Trophoblast cell (in vitro differentiated cells and primary cell): Measurements from ENCODE around the gene CLEC4D.

Experiments used
- DNase-seq, 2 donors: peaks; one replicate each; pipeline ENCODE4 v3.0.0-alpha.2; 2016
- H2AFZ ChIP-seq: 2 replicates; pipeline ENCODE4 v1.6.1; 2013; ENCODE audit warnings: low read length, moderate library complexity, mild to moderate bottlenecking; ENCODE audit not compliant: insufficient read depth, poor library complexity
- H2AK5ac ChIP-seq: 2 replicates; pipeline ENCODE4 v1.6.1; 2013; ENCODE audit warnings: mild to moderate bottlenecking, low read length
- H2BK120ac ChIP-seq: 2 replicates; pipeline ENCODE4 v1.6.1; 2013; ENCODE audit warnings: low read length, mild to moderate bottlenecking, moderate library complexity; ENCODE audit not compliant: insufficient read depth, poor library complexity
- H2BK12ac ChIP-seq: 2 replicates; pipeline ENCODE4 v1.6.1; 2013; ENCODE audit warnings: mild to moderate bottlenecking, low read length, moderate library complexity
- H2BK5ac ChIP-seq: 2 replicates; pipeline ENCODE4 v1.6.1; 2013; ENCODE audit warnings: low read length, low read depth, moderate library complexity, mild to moderate bottlenecking; ENCODE audit not compliant: poor library complexity
- H3K14ac ChIP-seq: 2 replicates; pipeline ENCODE4 v1.6.1; 2013; ENCODE audit warnings: mild to moderate bottlenecking, low read length
- H3K18ac ChIP-seq: 2 replicates; pipeline ENCODE4 v1.6.1; 2013; ENCODE audit warnings: mild to moderate bottlenecking, low read length
- H3K23ac ChIP-seq: 2 replicates; pipeline ENCODE4 v1.6.1; 2013; ENCODE audit warnings: low read length
- H3K27ac ChIP-seq: 2 replicates; pipeline ENCODE4 v1.5.1; 2013; ENCODE audit warnings: low read depth, mild to moderate bottlenecking, inconsistent platforms, low read length, moderate library complexity
- H3K27me3 ChIP-seq: 2 replicates; pipeline ENCODE4 v1.6.1; 2013; ENCODE audit warnings: inconsistent platforms, mild to moderate bottlenecking, low read length, moderate library complexity; ENCODE audit not compliant: insufficient read depth
- H3K36me3 ChIP-seq, 2 experiments: 1 replicate in 1 of 2; 2 replicates in 1 of 2; pipeline ENCODE4 v1.6.1; 2013; ENCODE audit warnings: low read length in 2 of 2, mild to moderate bottlenecking in 2 of 2, moderate library complexity in 1 of 2; ENCODE audit not compliant: insufficient read depth in 2 of 2, control insufficient read depth in 1 of 2
- H3K4ac ChIP-seq: 2 replicates; pipeline ENCODE4 v1.6.1; 2013; ENCODE audit warnings: low read depth, mild to moderate bottlenecking, low read length, moderate library complexity
- H3K4me1 ChIP-seq, 2 experiments: 1 replicate in 1 of 2; 2 replicates in 1 of 2; pipeline ENCODE4 v1.6.1; 2013; ENCODE audit warnings: low read length in 2 of 2, mild to moderate bottlenecking in 2 of 2, moderate library complexity in 1 of 2; ENCODE audit not compliant: insufficient read depth in 2 of 2, control insufficient read depth in 1 of 2
- H3K4me2 ChIP-seq: 2 replicates; pipeline ENCODE4 v1.6.1; 2013; ENCODE audit warnings: inconsistent platforms, mild to moderate bottlenecking, low read length, moderate library complexity
- H3K4me3 ChIP-seq: 2 replicates; pipeline ENCODE4 v1.5.1; 2013; ENCODE audit warnings: mild to moderate bottlenecking, low read depth, low read length, inconsistent platforms
- H3K79me1 ChIP-seq: one replicate; pipeline ENCODE4 v1.6.1; 2013; ENCODE audit warnings: low read length
- H3K79me2 ChIP-seq: 2 replicates; pipeline ENCODE4 v1.6.1; 2013; ENCODE audit warnings: low read length, mild to moderate bottlenecking; ENCODE audit not compliant: control insufficient read depth, insufficient read depth, poor library complexity
- H3K9ac ChIP-seq: 2 replicates; pipeline ENCODE4 v1.6.1; 2013; ENCODE audit warnings: mild to moderate bottlenecking, low read length
- H3K9me3 ChIP-seq: 2 replicates; pipeline ENCODE4 v1.6.1; 2013; ENCODE audit warnings: low read depth, mild to moderate bottlenecking, control low read depth, inconsistent platforms, low read length; ENCODE audit not compliant: insufficient read depth
- H4K12ac ChIP-seq: 2 replicates; pipeline ENCODE4 v1.6.1; 2013; ENCODE audit warnings: low read depth, mild to moderate bottlenecking, low read length, moderate library complexity
- H4K8ac ChIP-seq: 2 replicates; pipeline ENCODE4 v1.6.1; 2013; ENCODE audit warnings: low read depth, mild to moderate bottlenecking, low read length, moderate library complexity
- H4K91ac ChIP-seq: one replicate; pipeline ENCODE4 v1.6.1; 2013; ENCODE audit warnings: low read depth, mild to moderate bottlenecking, low read length, moderate library complexity
- WGBS: extraction: QIAGEN DNeasy Blood & Tissue Kit; methylation state at CpG from one replicate; pipeline ENCODE4 v1.1.7; 2013; ENCODE audit warnings: missing lambda C conversion rate; ENCODE audit not compliant: insufficient read length, insufficient coverage; ENCODE audit errors: extremely low coverage; 5-methylcytosine and 5-hydroxymethylcytosine counted together

Gene CLEC4D

GRCh38 chr12:8544295-8544694 lies 31.0 kb downstream of the CLEC4D start:
- WGBS: no CpG with 5 or more reads among the region's 3 CpGs
- Histone ChIP-seq H3K14ac (no peak overlapping the region), H2AFZ (no peak overlapping the region), H3K36me3 (no peaks in the 10 kb centered on the region), H3K27me3 (no peaks in the 10 kb centered on the region), H3K9ac (no peak overlapping the region), H3K4me1 (no peaks in the 10 kb centered on the region), H4K91ac (no peak overlapping the region), H3K23ac (no peak overlapping the region), H3K27ac (no peak overlapping the region), H2BK12ac (no peak overlapping the region), H3K4me3 (no peak overlapping the region), H4K8ac (no peak overlapping the region), H3K18ac (no peak overlapping the region), H3K79me1 (no peaks in the 10 kb centered on the region), H4K12ac (no peak overlapping the region), H2BK120ac (no peak overlapping the region), H3K9me3 (no peaks in the 10 kb centered on the region), H2AK5ac (no peak overlapping the region), H2BK5ac (no peak overlapping the region), H3K4ac (no peak overlapping the region), H3K4me2 (no peak overlapping the region), H3K79me2 (no peaks in the 10 kb centered on the region)
- DNase-seq: peak; percentile 82 to 94

DNA sequence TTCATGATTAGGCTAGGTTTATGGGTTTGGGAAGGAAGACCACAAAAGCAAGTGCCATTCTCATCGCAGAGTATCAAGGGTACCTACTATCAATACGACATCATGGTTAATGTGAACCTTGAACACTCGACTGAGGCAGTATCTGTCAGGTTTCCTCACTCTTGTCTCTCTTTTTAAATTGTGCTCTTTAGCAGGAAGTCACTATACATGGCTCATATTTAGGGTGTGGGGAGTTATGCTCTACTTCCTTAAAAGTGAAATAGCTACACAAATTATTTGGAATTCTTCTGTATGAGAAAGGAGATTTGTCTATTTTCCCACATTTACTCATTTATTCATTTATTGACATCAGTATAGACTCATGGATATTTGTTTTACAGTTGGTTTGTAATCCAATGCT lies 33.3 kb downstream of the CLEC4D start:
- Histone ChIP-seq H3K36me3 (no peaks in the 10 kb centered on the region), H4K8ac (no peak overlapping the region), H3K4me2 (no peak overlapping the region), H3K27me3 (no peaks in the 10 kb centered on the region), H3K4ac (no peak overlapping the region), H3K4me3 (no peak overlapping the region), H3K27ac (no peak overlapping the region), H3K9me3 (no peaks in the 10 kb centered on the region), H3K18ac (no peak overlapping the region), H2BK12ac (no peak overlapping the region), H2AFZ (no peak overlapping the region), H4K91ac (no peak overlapping the region), H3K79me1 (no peaks in the 10 kb centered on the region), H3K14ac (no peak overlapping the region), H3K79me2 (no peaks in the 10 kb centered on the region), H2AK5ac (no peak overlapping the region), H2BK120ac (no peak overlapping the region), H2BK5ac (no peak overlapping the region), H3K4me1 (no peaks in the 10 kb centered on the region), H3K23ac (no peak overlapping the region), H3K9ac (no peak overlapping the region), H4K12ac (no peak overlapping the region)
- DNase-seq: no peak
- WGBS: no CpG with 5 or more reads among the region's 3 CpGs

GRCh38 chr12:8547645-8548044 lies 34.3 kb downstream of the CLEC4D start:
- no peak overlapping the region for H3K14ac ChIP-seq
- H3K27me3 ChIP-seq: no peaks in the 10 kb centered on the region
- no peak overlapping the region for H3K23ac ChIP-seq
- no peak overlapping the region for H3K9ac ChIP-seq
- H3K4me2 ChIP-seq: no peak overlapping the region
- H3K9me3 ChIP-seq: no peaks in the 10 kb centered on the region
- no peak overlapping the region for H3K27ac ChIP-seq
- H2AK5ac ChIP-seq: no peak overlapping the region
- WGBS: no CpG with 5 or more reads among the region's 2 CpGs
- no peak overlapping the region for H3K18ac ChIP-seq
- no peak overlapping the region for H4K8ac ChIP-seq
- no peak overlapping the region for H3K4me3 ChIP-seq
- no peak overlapping the region for H2BK5ac ChIP-seq
- no peak overlapping the region for H2BK12ac ChIP-seq
- H3K79me1 ChIP-seq: no peaks in the 10 kb centered on the region
- DNase-seq: no peak
- no peaks in the 10 kb centered on the region for H3K36me3 ChIP-seq
- H3K79me2 ChIP-seq: no peaks in the 10 kb centered on the region
- H3K4me1 ChIP-seq: no peaks in the 10 kb centered on the region
- H4K91ac ChIP-seq: no peak overlapping the region
- no peak overlapping the region for H3K4ac ChIP-seq
- no peak overlapping the region for H2AFZ ChIP-seq
- H2BK120ac ChIP-seq: no peak overlapping the region
- no peak overlapping the region for H4K12ac ChIP-seq

GRCh38 chr12:8548192-8548591 lies 34.9 kb downstream of the CLEC4D start:
- H3K27me3 ChIP-seq: no peaks in the 10 kb centered on the region
- H3K36me3 ChIP-seq: no peaks in the 10 kb centered on the region
- no peak overlapping the region for H2BK120ac ChIP-seq
- no peak overlapping the region for H2BK12ac ChIP-seq
- H3K4me1 ChIP-seq: no peaks in the 10 kb centered on the region
- no peaks in the 10 kb centered on the region for H3K9me3 ChIP-seq
- no peak overlapping the region for H3K9ac ChIP-seq
- H3K79me2 ChIP-seq: no peaks in the 10 kb centered on the region
- no peak overlapping the region for H3K4ac ChIP-seq
- no peak overlapping the region for H3K18ac ChIP-seq
- DNase-seq: no peak
- H2AK5ac ChIP-seq: no peak overlapping the region
- no peaks in the 10 kb centered on the region for H3K79me1 ChIP-seq
- H4K8ac ChIP-seq: no peak overlapping the region
- no CpG with 5 or more reads among the region's 2 CpGs for WGBS
- H3K4me3 ChIP-seq: no peak overlapping the region
- H3K23ac ChIP-seq: no peak overlapping the region
- H4K91ac ChIP-seq: no peak overlapping the region
- H2BK5ac ChIP-seq: no peak overlapping the region
- no peak overlapping the region for H2AFZ ChIP-seq
- no peak overlapping the region for H4K12ac ChIP-seq
- H3K4me2 ChIP-seq: no peak overlapping the region
- H3K14ac ChIP-seq: no peak overlapping the region
- no peak overlapping the region for H3K27ac ChIP-seq
